ENCODE results near the gene DOCK8. TPM values are rescaled to one million over a fixed set of nuclear protein-coding genes. Genes with fewer than 3 reads are reported as not detected.

DOCK8 gene
- total and polyA plus RNA-seq, 3 donors from 2014 or later, result 46.7 to 63.9 (median 51.4) TPM

- TF ChIP-seq, protein P1, sequence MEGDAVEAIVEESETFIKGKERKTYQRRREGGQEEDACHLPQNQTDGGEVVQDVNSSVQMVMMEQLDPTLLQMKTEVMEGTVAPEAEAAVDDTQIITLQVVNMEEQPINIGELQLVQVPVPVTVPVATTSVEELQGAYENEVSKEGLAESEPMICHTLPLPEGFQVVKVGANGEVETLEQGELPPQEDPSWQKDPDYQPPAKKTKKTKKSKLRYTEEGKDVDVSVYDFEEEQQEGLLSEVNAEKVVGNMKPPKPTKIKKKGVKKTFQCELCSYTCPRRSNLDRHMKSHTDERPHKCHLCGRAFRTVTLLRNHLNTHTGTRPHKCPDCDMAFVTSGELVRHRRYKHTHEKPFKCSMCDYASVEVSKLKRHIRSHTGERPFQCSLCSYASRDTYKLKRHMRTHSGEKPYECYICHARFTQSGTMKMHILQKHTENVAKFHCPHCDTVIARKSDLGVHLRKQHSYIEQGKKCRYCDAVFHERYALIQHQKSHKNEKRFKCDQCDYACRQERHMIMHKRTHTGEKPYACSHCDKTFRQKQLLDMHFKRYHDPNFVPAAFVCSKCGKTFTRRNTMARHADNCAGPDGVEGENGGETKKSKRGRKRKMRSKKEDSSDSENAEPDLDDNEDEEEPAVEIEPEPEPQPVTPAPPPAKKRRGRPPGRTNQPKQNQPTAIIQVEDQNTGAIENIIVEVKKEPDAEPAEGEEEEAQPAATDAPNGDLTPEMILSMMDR (IDR thresholded peaks at IDR 0.05), result no peak
- TF ChIP-seq POLR2A (IDR thresholded peaks at IDR 0.05), result no peak
- Histone ChIP-seq H3K27me3 (no peaks in the 10 kb centered on the region), H3K36me3 (ENCODE audit: low read depth, missing control alignments) (no peaks in the 10 kb centered on the region), H3K27ac (no peak overlapping the region), H3K4me3 (no peak overlapping the region), H3K4me1 (no peaks in the 10 kb centered on the region), H3K9me3 (no peaks in the 10 kb centered on the region)
- DNase-seq, result no peak
- intact Hi-C loops (cut with DNase I; ENCODE audit: low total_unique reads), result no loop called here
- 84 to 89% methylated on average over 4 of the region's 4 CpGs for WGBS, 2 donors
These were observed 39.9 kb downstream of the DOCK8 start for GRCh38 chr9:254516-254915.

DNA sequence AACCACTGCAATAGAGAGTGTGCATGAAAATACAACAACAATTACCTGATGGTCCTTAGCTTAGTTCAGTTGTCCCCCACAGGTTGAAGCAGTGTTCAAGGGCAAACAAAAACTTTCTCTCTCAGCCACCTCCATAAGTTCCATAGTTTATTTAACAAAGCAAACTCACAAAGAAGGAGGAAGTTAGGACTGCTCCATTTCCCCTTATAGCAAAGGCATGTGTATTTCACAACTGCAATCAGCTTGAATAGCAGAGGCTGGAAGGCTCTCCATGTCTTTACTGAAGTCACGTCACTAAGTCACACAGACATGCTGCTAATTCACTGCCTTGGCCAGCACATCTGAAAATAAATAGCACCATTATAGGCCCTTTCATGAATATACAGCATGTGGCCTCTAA is 43.3 kb downstream of the DOCK8 start:
- 56 to 63% methylated on average over 1 of the region's 1 CpG for WGBS, 2 donors
- H3K4me3 ChIP-seq, result no peak overlapping the region
- intact Hi-C loops (cut with DNase I; ENCODE audit: low total_unique reads), result no loop called here
- H3K27ac ChIP-seq, result no peak overlapping the region
- DNase-seq, result no peak
- TF ChIP-seq POLR2A (IDR thresholded peaks at IDR 0.05), result no peak
- TF ChIP-seq, protein P1 (IDR thresholded peaks at IDR 0.05), result no peak
- H3K4me1 ChIP-seq, result no peaks in the 10 kb centered on the region
- H3K9me3 ChIP-seq, result no peaks in the 10 kb centered on the region
- no peaks in the 10 kb centered on the region for H3K36me3 ChIP-seq (ENCODE audit: low read depth, missing control alignments)
- H3K27me3 ChIP-seq, result no peaks in the 10 kb centered on the region

DNA sequence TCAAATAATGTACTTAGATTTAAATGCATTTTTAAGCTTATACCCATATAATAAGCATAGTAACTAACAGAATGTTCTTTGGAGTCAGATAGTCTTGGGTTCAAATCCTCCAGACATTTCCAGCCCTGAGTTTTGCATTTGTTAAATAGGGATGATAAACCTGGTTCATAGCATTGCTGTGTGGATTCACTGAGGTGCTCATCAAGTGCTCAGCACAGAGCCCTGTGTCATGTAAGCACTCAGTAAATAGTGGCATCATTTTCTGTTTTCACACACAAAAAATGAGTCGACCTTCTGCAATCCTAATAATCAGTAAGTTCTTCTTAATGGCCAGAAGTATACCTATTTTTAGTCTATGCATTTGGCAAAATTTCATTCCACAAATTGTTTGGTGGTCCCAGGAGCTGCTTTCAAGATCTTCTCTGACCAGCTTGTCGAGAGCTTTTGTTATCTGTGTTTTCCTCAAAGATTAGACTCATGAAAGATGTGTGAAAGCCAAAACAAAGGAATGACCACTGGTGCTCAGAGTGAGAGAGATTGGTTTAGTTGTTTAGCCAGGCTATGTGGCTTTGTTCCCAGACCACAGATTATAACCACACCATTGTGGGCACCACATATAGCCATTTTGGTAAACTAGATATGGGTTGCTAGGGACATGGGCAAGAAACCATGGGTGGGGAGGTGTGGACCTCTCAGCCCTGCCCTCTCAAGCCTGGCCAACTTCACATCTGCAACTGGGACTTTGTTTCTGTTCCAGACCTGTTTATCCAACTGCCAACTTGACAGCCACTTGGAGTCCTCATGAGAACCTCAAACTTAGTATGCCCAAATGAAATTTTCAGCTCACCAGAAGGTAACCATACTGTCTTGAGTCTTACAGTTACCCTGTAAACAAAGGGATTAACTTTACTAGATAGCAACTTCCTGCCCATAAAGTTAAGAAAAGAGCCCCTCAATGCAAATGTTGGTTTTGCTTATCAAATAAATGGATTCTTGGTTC is 45.0 kb downstream of the DOCK8 start:
- no peak for TF ChIP-seq POLR2A (IDR thresholded peaks at IDR 0.05)
- TF ChIP-seq, protein P1 (IDR thresholded peaks at IDR 0.05), result no peak
- intact Hi-C loops (cut with DNase I; ENCODE audit: low total_unique reads), result no loop called here

GRCh38 chr9:264231-264630 is 49.6 kb downstream of the DOCK8 start:
- Histone ChIP-seq H3K36me3 (ENCODE audit: low read depth, missing control alignments) (no peaks in the 10 kb centered on the region), H3K27ac (no peak overlapping the region), H3K4me1 (no peaks in the 10 kb centered on the region), H3K9me3 (no peaks in the 10 kb centered on the region), H3K4me3 (no peak overlapping the region), H3K27me3 (no peaks in the 10 kb centered on the region)
- 64 to 65% methylated on average over 2 of the region's 2 CpGs for WGBS, 2 donors
- DNase-seq, result no peak
- TF ChIP-seq, protein P1 (IDR thresholded peaks at IDR 0.05), result no peak
- TF ChIP-seq POLR2A (IDR thresholded peaks at IDR 0.05), result no peak
- intact Hi-C loops (cut with DNase I; ENCODE audit: low total_unique reads), result no loop called here

More for the DNA sequence above, 45.0 kb downstream of the DOCK8 start:
- H3K36me3 ChIP-seq (ENCODE audit: low read depth, missing control alignments), result no peaks in the 10 kb centered on the region
- H3K4me3 ChIP-seq, result no peak overlapping the region
- H3K27ac ChIP-seq, result no peak overlapping the region
- 63 to 68% methylated on average over 2 of the region's 2 CpGs for WGBS, 2 donors
- H3K4me1 ChIP-seq, result no peaks in the 10 kb centered on the region
- DNase-seq, result no peak
- H3K9me3 ChIP-seq, result no peaks in the 10 kb centered on the region
- H3K27me3 ChIP-seq, result no peaks in the 10 kb centered on the region
